A549 (cell line): Measurements from ENCODE around the gene RIN1. TPM values are rescaled to one million over a fixed set of nuclear protein-coding genes. Genes with fewer than 3 reads are reported as not detected.
A peak's percentile ranks its signal among the peaks of the same experiment; 100 is the strongest.

ENCODE experiments used
- ATAC-seq, 2 experiments: fragments of 200-7000 bp in 1 of 2; fragments of >200 bp in 1 of 2; cut with Nextera tagmentation in 1 of 2; cut with Tn5 transposase in 1 of 2; 3 replicates each; pipeline versions ENCODE4 v1.8.0 to v1.9.1; 2018 to 2020; ENCODE audit warnings: mild to moderate bottlenecking in 1 of 2, moderate library complexity in 1 of 2
- CTCF ChIA-PET: fragments of 300-600 bp; sonication (Branson Sonifier 250); formaldehyde crosslinking; extraction: SDS; loops from one replicate; lab custom pipeline; 2021; ENCODE audit warnings: antibody characterized with exemption, inconsistent platforms; lab: Yijun Ruan, JAX
- POLR2A ChIA-PET: fragments of 350-600 bp; formaldehyde crosslinking; extraction: SDS; loops from one replicate; lab custom pipeline; 2021; ENCODE audit warnings: antibody characterized with exemption, inconsistent platforms; lab: Yijun Ruan, JAX
- DNase-seq, 2 experiments: peaks; one replicate each; pipeline versions ENCODE4 v3.0.0 to v3.0.0-alpha.2; 2011 to 2016; ENCODE audit warnings: low read depth in 1 of 2, low spot score in 1 of 2
- FAIRE-seq: peaks from 2 replicates; lab custom pipeline; 2011; peaks lifted over from hg19 to GRCh38; lab: Jason Lieb, UNC
- H3K27ac ChIP-seq, 2 experiments: fragments of >200 bp; sonication (Bioruptor Twin); formaldehyde crosslinking; 3 replicates each; pipeline ENCODE4 v1.5.1; 2016 to 2017
- H3K4me1 ChIP-seq: fragments of >200 bp; sonication (Bioruptor Twin); formaldehyde crosslinking; 3 replicates; pipeline ENCODE4 v1.6.1; 2016
- H3K4me2 ChIP-seq: fragments of >200 bp; sonication (Bioruptor Twin); formaldehyde crosslinking; 3 replicates; pipeline ENCODE4 v1.6.1; 2016
- H3K4me3 ChIP-seq: fragments of >200 bp; sonication (Bioruptor Twin); formaldehyde crosslinking; 3 replicates; pipeline ENCODE4 v1.5.1; 2016
- H3K9me3 ChIP-seq: fragments of >200 bp; sonication (Bioruptor Twin); formaldehyde crosslinking; 3 replicates; pipeline ENCODE4 v1.6.1; 2016
- CBX8 ChIP-seq: fragments of 200-600 bp; sonication (generic); IDR thresholded peaks from 2 replicates; pipeline ENCODE4 v1.6.1; 2016
- CHD4 ChIP-seq: fragments of 200-600 bp; sonication (generic); IDR thresholded peaks from 2 replicates; pipeline ENCODE4 v1.6.1; 2016; ENCODE audit warnings: antibody characterized with exemption, mild to moderate bottlenecking, borderline replicate concordance
- EHF ChIP-seq: fragments of 250-450 bp; sonication (Bioruptor Pico); IDR thresholded peaks from 2 replicates; pipeline ENCODE4 v1.5.0; 2020; ENCODE audit warnings: mild to moderate bottlenecking
- EP300 ChIP-seq, 2 experiments: fragments of >200 bp; sonication (Bioruptor Twin); formaldehyde crosslinking; IDR thresholded peaks; 2 replicates in 1 of 2; 3 replicates in 1 of 2; pipeline ENCODE4 v1.6.1; 2016 to 2017
- ESRRA ChIP-seq: fragments of 150-350 bp; IDR thresholded peaks from 2 replicates; pipeline ENCODE4 v1.6.1; 2014; ENCODE audit warnings: mild to moderate bottlenecking, low read length, borderline replicate concordance
- FOSL2 ChIP-seq, 2 experiments: fragments of 450-650 bp in 1 of 2; fragments of >200 bp in 1 of 2; sonication (Bioruptor Twin) in 1 of 2; formaldehyde crosslinking; IDR thresholded peaks; 2 replicates each; pipeline versions ENCODE4 v1.5.0 to v1.6.1; 2016 to 2020; ENCODE audit warnings: mild to moderate bottlenecking in 1 of 2, moderate library complexity in 1 of 2
- GATA3 ChIP-seq: IDR thresholded peaks from 2 replicates; pipeline ENCODE4 v1.6.1; 2012; ENCODE audit warnings: borderline replicate concordance
- HDAC2 ChIP-seq: fragments of 200-600 bp; sonication (generic); IDR thresholded peaks from 2 replicates; pipeline ENCODE4 v1.6.1; 2016
- JUN ChIP-seq, 2 experiments: fragments of >200 bp; sonication (Bioruptor Twin); formaldehyde crosslinking; IDR thresholded peaks; 2 replicates in 1 of 2; 3 replicates in 1 of 2; pipeline ENCODE4 v1.6.1; 2016 to 2017
- KDM1A ChIP-seq: fragments of 200-600 bp; sonication (generic); IDR thresholded peaks from 2 replicates; pipeline ENCODE4 v1.6.1; 2016; ENCODE audit warnings: low read depth, mild to moderate bottlenecking
- MYC ChIP-seq: IDR thresholded peaks from 2 replicates; pipeline ENCODE4 v1.6.1; 2012; ENCODE audit warnings: mild to moderate bottlenecking, inconsistent platforms, low read length, improper control_type of control experiment, borderline replicate concordance
- NFE2L2 ChIP-seq: fragments of 150-350 bp; conservative IDR thresholded peaks from 2 replicates; pipeline ENCODE4 v1.6.1; 2014; ENCODE audit warnings: low read length
- NPAS2 ChIP-seq: fragments of 250-450 bp; sonication (Bioruptor Pico); IDR thresholded peaks from 2 replicates; pipeline ENCODE4 v1.8.0; 2022; ENCODE audit warnings: mild to moderate bottlenecking, moderate library complexity, borderline replicate concordance
- POLR2A ChIP-seq: IDR thresholded peaks from 2 replicates; pipeline ENCODE4 v1.6.1; 2012; ENCODE audit warnings: mild to moderate bottlenecking, low read length
- RAD21 ChIP-seq, 2 experiments: fragments of >200 bp in 1 of 2; sonication (Bioruptor Twin) in 1 of 2; formaldehyde crosslinking in 1 of 2; IDR thresholded peaks in 1 of 2; conservative IDR thresholded peaks in 1 of 2; 2 replicates in 1 of 2; 3 replicates in 1 of 2; pipeline ENCODE4 v1.6.1; 2012 to 2018; ENCODE audit warnings: inconsistent platforms in 1 of 2
- RFX5 ChIP-seq: fragments of 450-650 bp; IDR thresholded peaks from 2 replicates; pipeline ENCODE4 v1.7.1; 2014; ENCODE audit warnings: antibody characterized with exemption, mild to moderate bottlenecking, moderate library complexity
- SMC3 ChIP-seq: fragments of >200 bp; sonication (Bioruptor Twin); formaldehyde crosslinking; IDR thresholded peaks from 3 replicates; pipeline ENCODE4 v1.6.1; 2018; ENCODE audit warnings: inconsistent platforms
- TP53 ChIP-seq: fragments of 250-450 bp; sonication (Bioruptor Pico); IDR thresholded peaks from 2 replicates; pipeline ENCODE4 v1.5.0; 2021; ENCODE audit warnings: mild to moderate bottlenecking, moderate library complexity
- ZC3H11A ChIP-seq: fragments of 450-650 bp; IDR thresholded peaks from 2 replicates; pipeline ENCODE4 v1.6.1; 2014; ENCODE audit warnings: antibody characterized with exemption, mild to moderate bottlenecking
- ZNF302 ChIP-seq: fragments of 250-450 bp; sonication (Bioruptor Pico); IDR thresholded peaks from 2 replicates; pipeline ENCODE4 v1.9.0; 2021; ENCODE audit warnings: inconsistent platforms, mild to moderate bottlenecking, moderate library complexity
- ZSCAN20 ChIP-seq: fragments of 250-450 bp; sonication (Bioruptor Pico); IDR thresholded peaks from 2 replicates; pipeline ENCODE4 v1.8.0; 2022; ENCODE audit warnings: mild to moderate bottlenecking, moderate library complexity
- WGBS: methylation state at CpG from one replicate; pipeline ENCODE4 v1.1.6; 2017; ENCODE audit errors: missing lambda C conversion rate; 5-methylcytosine and 5-hydroxymethylcytosine counted together
- polyA minus RNA-seq: library from RNA; depleted of rRNA, polyadenylated mRNA; stranded (reverse); fragments of >200 nt; gene quantifications from 2 replicates; pipeline ENCODE4 v1.2.3, GENCODE V29; 2011; rRNA and poly(A)+ RNA removed
- polyA plus RNA-seq, 4 experiments: library from polyadenylated mRNA; depleted of rRNA in 3 of 4; stranded (reverse); fragments of >200 nt; fragmentation: RNase III in 1 of 4; extraction: RNeasy Plus Mini Kit Qiagen cat#74134 plus additional on column Dnase treatment in 1 of 4; gene quantifications; 2 replicates in 3 of 4; 3 replicates in 1 of 4; pipeline ENCODE4 v1.2.3, GENCODE V29; 2011 to 2017
- TF ChIP-seq, protein P1 (sequence below): IDR thresholded peaks from 2 replicates; pipeline ENCODE4 v1.6.1; 2012
- TF ChIP-seq, protein P2 (sequence below): fragments of 450-650 bp; IDR thresholded peaks from 2 replicates; pipeline ENCODE4 v1.6.1; 2014; ENCODE audit warnings: antibody characterized with exemption
- TF ChIP-seq, protein P3 (sequence below): fragments of >200 bp; sonication (Bioruptor Twin); formaldehyde crosslinking; IDR thresholded peaks from 3 replicates; pipeline ENCODE4 v1.6.1; 2016
- TF ChIP-seq, protein P4 (sequence below): fragments of 250-450 bp; sonication (Bioruptor Pico); IDR thresholded peaks from 2 replicates; pipeline ENCODE4 v1.5.0; 2021; ENCODE audit warnings: mild to moderate bottlenecking, moderate library complexity, borderline replicate concordance
- TF ChIP-seq, protein P5 (sequence below): fragments of >200 bp; sonication (Bioruptor Twin); formaldehyde crosslinking; IDR thresholded peaks from 3 replicates; pipeline ENCODE4 v1.5.1; 2016
- TF ChIP-seq, protein P6 (sequence below): fragments of >200 bp; sonication (Bioruptor Twin); formaldehyde crosslinking; IDR thresholded peaks from 2 replicates; pipeline ENCODE4 v1.6.1; 2016

RIN1 gene, protein sequence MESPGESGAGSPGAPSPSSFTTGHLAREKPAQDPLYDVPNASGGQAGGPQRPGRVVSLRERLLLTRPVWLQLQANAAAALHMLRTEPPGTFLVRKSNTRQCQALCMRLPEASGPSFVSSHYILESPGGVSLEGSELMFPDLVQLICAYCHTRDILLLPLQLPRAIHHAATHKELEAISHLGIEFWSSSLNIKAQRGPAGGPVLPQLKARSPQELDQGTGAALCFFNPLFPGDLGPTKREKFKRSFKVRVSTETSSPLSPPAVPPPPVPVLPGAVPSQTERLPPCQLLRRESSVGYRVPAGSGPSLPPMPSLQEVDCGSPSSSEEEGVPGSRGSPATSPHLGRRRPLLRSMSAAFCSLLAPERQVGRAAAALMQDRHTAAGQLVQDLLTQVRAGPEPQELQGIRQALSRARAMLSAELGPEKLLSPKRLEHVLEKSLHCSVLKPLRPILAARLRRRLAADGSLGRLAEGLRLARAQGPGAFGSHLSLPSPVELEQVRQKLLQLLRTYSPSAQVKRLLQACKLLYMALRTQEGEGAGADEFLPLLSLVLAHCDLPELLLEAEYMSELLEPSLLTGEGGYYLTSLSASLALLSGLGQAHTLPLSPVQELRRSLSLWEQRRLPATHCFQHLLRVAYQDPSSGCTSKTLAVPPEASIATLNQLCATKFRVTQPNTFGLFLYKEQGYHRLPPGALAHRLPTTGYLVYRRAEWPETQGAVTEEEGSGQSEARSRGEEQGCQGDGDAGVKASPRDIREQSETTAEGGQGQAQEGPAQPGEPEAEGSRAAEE
- polyA plus RNA-seq (2011; rRNA removed) (2.0 and 2.3 TPM in 2 replicates), polyA plus RNA-seq (2017; fragmentation: RNase III; extraction: RNeasy Plus Mini Kit Qiagen cat#74134 plus additional on column Dnase treatment) (9.3 to 10.6 TPM (median 9.7 TPM) in 3 replicates), polyA minus RNA-seq (1.6 and 2.3 TPM in 2 replicates)
- polyA plus RNA-seq (2012; cell fraction: cytosol; rRNA removed), result 5.5 and 9.0 TPM in 2 replicates
- polyA plus RNA-seq (2012; cell fraction: nucleus; rRNA removed), result 24.4 and 34.7 TPM in 2 replicates

DNA sequence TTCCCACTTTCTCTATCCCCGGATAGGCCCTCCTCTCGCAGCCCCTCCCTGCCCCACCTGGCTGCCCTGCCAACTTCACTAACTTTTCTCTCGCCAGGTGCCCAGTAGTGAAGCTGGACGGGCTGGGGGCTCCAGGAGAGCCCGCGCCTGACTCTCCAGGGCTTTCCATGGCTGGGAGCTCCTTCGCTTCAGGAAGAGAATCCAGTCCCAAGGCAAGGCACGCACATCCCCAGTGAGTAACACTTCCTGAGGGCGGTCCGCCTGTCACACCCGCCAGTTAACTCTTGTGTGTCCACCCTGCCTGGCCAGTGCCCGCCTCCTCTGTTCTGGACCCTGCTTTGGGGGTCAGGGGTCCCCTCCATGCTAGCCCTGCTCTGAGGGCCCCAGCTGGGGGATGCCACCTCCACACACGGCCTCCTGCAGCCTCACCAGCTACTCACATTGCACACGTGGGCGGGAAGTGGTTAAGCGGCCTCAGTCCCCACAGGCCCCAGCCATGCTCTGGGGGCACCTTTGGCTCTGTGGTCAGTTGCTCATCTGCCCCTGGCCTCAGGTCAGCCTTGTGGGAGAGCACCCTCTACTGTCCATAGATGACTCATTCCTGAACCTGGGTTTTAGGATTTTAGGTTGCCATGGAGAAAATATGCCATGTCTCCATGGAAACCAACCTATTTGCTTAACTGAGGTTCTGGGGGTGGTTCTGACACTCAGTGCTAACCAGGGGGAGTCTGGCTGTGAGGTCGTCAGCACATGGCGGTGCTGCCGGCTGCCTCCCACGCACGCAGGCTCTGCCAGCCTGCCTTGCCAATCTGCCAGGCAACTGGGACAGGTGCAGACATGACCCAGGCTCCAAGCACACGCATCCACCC lies at the start of gene RIN1:
RIN1 (minus strand) TSS at position 201 of the 869 bp plus-strand sequence; CDS start at position 169, 32 bp downstream.
- no peaks in the 10 kb centered on the region for H3K9me3 ChIP-seq
- ChIA-PET CTCF (interaction anchor here (0.7 to 8.7 kb wide), 15 partner anchors 10 to 63 kb away, joined by 3 to 247 read pairs (median 4); partner anchors contain the start of genes B4GAT1, BRMS1, CD248 and TMEM151A), POLR2A (interaction anchor here (0.6 to 3.5 kb wide), 4 partner anchors 8 to 48 kb away, joined by 3 to 42 read pairs (median 8); partner anchors contain the start of genes BRMS1, CD248 and YIF1A)
- DNase-seq (peak; percentile 86 to 93), FAIRE-seq (peak; percentile 92), ATAC-seq (peak; percentile 74 to 86)
- H3K4me2 ChIP-seq, result peak within 1 kb of the TSS; percentile 92
- peak within 1 kb of the TSS; percentile 56 for H3K4me3 ChIP-seq
- H3K4me1 ChIP-seq, result peaks cover 26% of the 10 kb centered on the region
- H3K27ac ChIP-seq, result peak within 1 kb of the TSS; percentile 83 to 97
- WGBS, result 5% methylated on average over 20 of the region's 22 CpGs
- no peak for TF ChIP-seq JUN (IDR thresholded peaks at IDR 0.05)
- peak; percentile 35; the same call in 1 of the 2 replicates for TF ChIP-seq GATA3
- TF ChIP-seq, protein P1, sequence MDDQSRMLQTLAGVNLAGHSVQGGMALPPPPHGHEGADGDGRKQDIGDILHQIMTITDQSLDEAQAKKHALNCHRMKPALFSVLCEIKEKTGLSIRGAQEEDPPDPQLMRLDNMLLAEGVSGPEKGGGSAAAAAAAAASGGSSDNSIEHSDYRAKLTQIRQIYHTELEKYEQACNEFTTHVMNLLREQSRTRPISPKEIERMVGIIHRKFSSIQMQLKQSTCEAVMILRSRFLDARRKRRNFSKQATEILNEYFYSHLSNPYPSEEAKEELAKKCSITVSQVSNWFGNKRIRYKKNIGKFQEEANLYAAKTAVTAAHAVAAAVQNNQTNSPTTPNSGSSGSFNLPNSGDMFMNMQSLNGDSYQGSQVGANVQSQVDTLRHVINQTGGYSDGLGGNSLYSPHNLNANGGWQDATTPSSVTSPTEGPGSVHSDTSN, result no peak
- TF ChIP-seq RAD21 (conservative IDR thresholded peaks at IDR 0.05 in 1 of 2, IDR thresholded peaks at IDR 0.05 in 1 of 2), result peak; percentile 63 to 74; a peak in 4 of 5 replicates
- TF ChIP-seq CBX8, result no peak
- TF ChIP-seq EHF, result no peak
- no peak for TF ChIP-seq FOSL2 (IDR thresholded peaks at IDR 0.05)
- peak; percentile 88 for TF ChIP-seq FOSL2 (CRISPR knock-in tag; IDR thresholded peaks at IDR 0.05)
- TF ChIP-seq NPAS2 (CRISPR knock-in tag), result no peak
- TF ChIP-seq, protein P2, sequence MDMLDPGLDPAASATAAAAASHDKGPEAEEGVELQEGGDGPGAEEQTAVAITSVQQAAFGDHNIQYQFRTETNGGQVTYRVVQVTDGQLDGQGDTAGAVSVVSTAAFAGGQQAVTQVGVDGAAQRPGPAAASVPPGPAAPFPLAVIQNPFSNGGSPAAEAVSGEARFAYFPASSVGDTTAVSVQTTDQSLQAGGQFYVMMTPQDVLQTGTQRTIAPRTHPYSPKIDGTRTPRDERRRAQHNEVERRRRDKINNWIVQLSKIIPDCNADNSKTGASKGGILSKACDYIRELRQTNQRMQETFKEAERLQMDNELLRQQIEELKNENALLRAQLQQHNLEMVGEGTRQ, result peak; percentile 11; the same call in 1 of the 2 replicates
- TF ChIP-seq EP300 (IDR thresholded peaks at IDR 0.05), result no peak
- TF ChIP-seq CHD4, result no peak
- TF ChIP-seq ZC3H11A, result no peak
- peak; percentile 48; the same call in 1 of the 2 replicates for TF ChIP-seq TP53 (CRISPR knock-in tag)
- no peak for TF ChIP-seq MYC
- TF ChIP-seq, protein P3, sequence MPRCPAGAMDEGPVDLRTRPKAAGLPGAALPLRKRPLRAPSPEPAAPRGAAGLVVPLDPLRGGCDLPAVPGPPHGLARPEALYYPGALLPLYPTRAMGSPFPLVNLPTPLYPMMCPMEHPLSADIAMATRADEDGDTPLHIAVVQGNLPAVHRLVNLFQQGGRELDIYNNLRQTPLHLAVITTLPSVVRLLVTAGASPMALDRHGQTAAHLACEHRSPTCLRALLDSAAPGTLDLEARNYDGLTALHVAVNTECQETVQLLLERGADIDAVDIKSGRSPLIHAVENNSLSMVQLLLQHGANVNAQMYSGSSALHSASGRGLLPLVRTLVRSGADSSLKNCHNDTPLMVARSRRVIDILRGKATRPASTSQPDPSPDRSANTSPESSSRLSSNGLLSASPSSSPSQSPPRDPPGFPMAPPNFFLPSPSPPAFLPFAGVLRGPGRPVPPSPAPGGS, result 0 out of 3 replicates have a peak, but pooled peaks have one; percentile 8
- TF ChIP-seq, protein P4, sequence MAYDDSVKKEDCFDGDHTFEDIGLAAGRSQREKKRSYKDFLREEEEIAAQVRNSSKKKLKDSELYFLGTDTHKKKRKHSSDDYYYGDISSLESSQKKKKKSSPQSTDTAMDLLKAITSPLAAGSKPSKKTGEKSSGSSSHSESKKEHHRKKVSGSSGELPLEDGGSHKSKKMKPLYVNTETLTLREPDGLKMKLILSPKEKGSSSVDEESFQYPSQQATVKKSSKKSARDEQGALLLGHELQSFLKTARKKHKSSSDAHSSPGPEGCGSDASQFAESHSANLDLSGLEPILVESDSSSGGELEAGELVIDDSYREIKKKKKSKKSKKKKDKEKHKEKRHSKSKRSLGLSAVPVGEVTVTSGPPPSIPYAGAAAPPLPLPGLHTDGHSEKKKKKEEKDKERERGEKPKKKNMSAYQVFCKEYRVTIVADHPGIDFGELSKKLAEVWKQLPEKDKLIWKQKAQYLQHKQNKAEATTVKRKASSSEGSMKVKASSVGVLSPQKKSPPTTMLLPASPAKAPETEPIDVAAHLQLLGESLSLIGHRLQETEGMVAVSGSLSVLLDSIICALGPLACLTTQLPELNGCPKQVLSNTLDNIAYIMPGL, result no peak
- TF ChIP-seq KDM1A, result no peak
- TF ChIP-seq SMC3, result peak; percentile 37; the same call in 1 of the 3 replicates
- TF ChIP-seq HDAC2, result no peak
- TF ChIP-seq POLR2A, result peak; percentile 34
- TF ChIP-seq, protein P5, sequence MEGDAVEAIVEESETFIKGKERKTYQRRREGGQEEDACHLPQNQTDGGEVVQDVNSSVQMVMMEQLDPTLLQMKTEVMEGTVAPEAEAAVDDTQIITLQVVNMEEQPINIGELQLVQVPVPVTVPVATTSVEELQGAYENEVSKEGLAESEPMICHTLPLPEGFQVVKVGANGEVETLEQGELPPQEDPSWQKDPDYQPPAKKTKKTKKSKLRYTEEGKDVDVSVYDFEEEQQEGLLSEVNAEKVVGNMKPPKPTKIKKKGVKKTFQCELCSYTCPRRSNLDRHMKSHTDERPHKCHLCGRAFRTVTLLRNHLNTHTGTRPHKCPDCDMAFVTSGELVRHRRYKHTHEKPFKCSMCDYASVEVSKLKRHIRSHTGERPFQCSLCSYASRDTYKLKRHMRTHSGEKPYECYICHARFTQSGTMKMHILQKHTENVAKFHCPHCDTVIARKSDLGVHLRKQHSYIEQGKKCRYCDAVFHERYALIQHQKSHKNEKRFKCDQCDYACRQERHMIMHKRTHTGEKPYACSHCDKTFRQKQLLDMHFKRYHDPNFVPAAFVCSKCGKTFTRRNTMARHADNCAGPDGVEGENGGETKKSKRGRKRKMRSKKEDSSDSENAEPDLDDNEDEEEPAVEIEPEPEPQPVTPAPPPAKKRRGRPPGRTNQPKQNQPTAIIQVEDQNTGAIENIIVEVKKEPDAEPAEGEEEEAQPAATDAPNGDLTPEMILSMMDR, result peak; percentile 53
- TF ChIP-seq, protein P6, sequence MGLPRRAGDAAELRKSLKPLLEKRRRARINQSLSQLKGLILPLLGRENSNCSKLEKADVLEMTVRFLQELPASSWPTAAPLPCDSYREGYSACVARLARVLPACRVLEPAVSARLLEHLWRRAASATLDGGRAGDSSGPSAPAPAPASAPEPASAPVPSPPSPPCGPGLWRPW, result no peak
- no peak for TF ChIP-seq NFE2L2
- no peak for TF ChIP-seq RFX5
- TF ChIP-seq ZSCAN20 (CRISPR knock-in tag), result no peak
- TF ChIP-seq ESRRA, result no peak
- TF ChIP-seq ZNF302 (CRISPR knock-in tag), result no peak
